Vagina (tissue), 2 donors: ENCODE results near the gene KCNF1. TPM values are rescaled to one million over a fixed set of nuclear protein-coding genes. Genes with fewer than 3 reads are reported as not detected.

Experiments
- DNase-seq, 2 donors: peaks; one replicate each; pipeline ENCODE4 v3.0.0-alpha.2; 2017; ENCODE audit errors: extremely low spot score in 2 of 2
- H3K27ac ChIP-seq: fragments of 200-600 bp; sonication (generic); one replicate; pipeline ENCODE4 v1.5.1; 2019
- H3K27me3 ChIP-seq: fragments of 200-600 bp; sonication (generic); one replicate; pipeline ENCODE4 v1.5.1; 2019
- H3K36me3 ChIP-seq, 2 donors: fragments of 200-600 bp; sonication (generic); one replicate each; pipeline ENCODE4 v1.5.1; 2017 to 2019
- H3K4me1 ChIP-seq: fragments of 200-600 bp; sonication (generic); one replicate; pipeline ENCODE4 v1.5.1; 2019
- H3K4me3 ChIP-seq, 2 donors: fragments of 200-600 bp; sonication (generic); 1 replicate in 1 of 2; 2 replicates in 1 of 2; pipeline ENCODE4 v1.5.1; 2016 to 2019
- H3K9me3 ChIP-seq: fragments of 200-600 bp; sonication (generic); one replicate; pipeline ENCODE4 v1.5.1; 2019
- CTCF ChIP-seq, 3 experiments: fragments of 450-650 bp in 2 of 3; fragments of 200-600 bp in 1 of 3; sonication (generic) in 1 of 3; IDR thresholded peaks; one replicate each; pipeline ENCODE4 v1.5.1; 2017 to 2019; ENCODE audit warnings: antibody characterized with exemption in 3 of 3, mild to moderate bottlenecking in 2 of 3, moderate library complexity in 2 of 3
- POLR2A ChIP-seq, 2 donors: fragments of 450-650 bp; IDR thresholded peaks; one replicate each; pipeline ENCODE4 v1.6.1; 2017; ENCODE audit warnings: antibody characterized with exemption in 2 of 2, mild to moderate bottlenecking in 2 of 2, moderate library complexity in 2 of 2
- POLR2AphosphoS5 ChIP-seq, 2 donors: sonication (generic); formaldehyde crosslinking; IDR thresholded peaks; one replicate each; pipeline ENCODE4 v1.9.0; 2017; ENCODE audit warnings: antibody characterized with exemption in 2 of 2, mild to moderate bottlenecking in 2 of 2, low read depth in 1 of 2; ENCODE audit not compliant: insufficient read depth in 1 of 2
- intact Hi-C: fragments of 100-400 bp; cut with DNase I; formaldehyde crosslinking; loops from one replicate; pipeline ENCODE4 v1.15.1; 2023
- total RNA-seq: library from RNA; depleted of rRNA; stranded (reverse); fragments of >200 nt; gene quantifications from one replicate; pipeline ENCODE4 v1.2.3, GENCODE V29; 2016

The KCNF1 gene
- total RNA-seq, 1 donor from 2014 or later = not detected

DNA sequence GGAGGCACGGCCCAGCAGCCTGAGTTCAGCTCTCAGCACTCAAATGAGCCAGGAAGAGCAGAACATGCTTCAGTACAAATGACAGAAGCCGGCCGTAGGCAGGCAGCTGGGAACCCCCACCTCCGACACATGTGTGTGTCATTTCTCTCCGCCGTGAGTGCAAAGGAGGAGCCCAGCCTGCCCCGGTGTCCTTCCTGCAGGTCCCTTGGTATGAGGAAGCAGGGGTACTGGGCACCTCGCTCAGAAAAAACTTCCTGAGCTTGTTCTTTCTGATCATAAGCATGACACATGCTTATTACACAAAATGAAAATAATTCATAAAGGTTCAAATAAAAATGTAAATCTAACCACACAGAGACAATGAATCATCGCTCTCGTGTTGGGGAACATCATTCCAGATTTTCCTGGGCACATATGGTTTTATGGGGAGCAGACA, 35.3 kb downstream of the KCNF1 start:
- no peak for TF ChIP-seq CTCF (IDR thresholded peaks at IDR 0.05)
- no peak for TF ChIP-seq POLR2AphosphoS5 (IDR thresholded peaks at IDR 0.05; ENCODE audit: insufficient read depth in 1 of 2, low read depth in 1 of 2)
- TF ChIP-seq POLR2A (IDR thresholded peaks at IDR 0.05) = no peak
- no peaks in the 10 kb centered on the region for H3K9me3 ChIP-seq
- no peak overlapping the region for H3K27ac ChIP-seq
- no peaks in the 10 kb centered on the region for H3K4me1 ChIP-seq
- intact Hi-C loops = no loop called here
- no peaks in the 10 kb centered on the region for H3K36me3 ChIP-seq
- no peak for DNase-seq
- H3K27me3 ChIP-seq = no peaks in the 10 kb centered on the region
- no peak overlapping the region for H3K4me3 ChIP-seq

- Histone ChIP-seq H3K4me3 (no peak overlapping the region), H3K9me3 (no peaks in the 10 kb centered on the region), H3K36me3 (no peaks in the 10 kb centered on the region), H3K27me3 (no peaks in the 10 kb centered on the region), H3K4me1 (no peaks in the 10 kb centered on the region), H3K27ac (no peak overlapping the region)
- TF ChIP-seq POLR2AphosphoS5 (IDR thresholded peaks at IDR 0.05; ENCODE audit: insufficient read depth in 1 of 2, low read depth in 1 of 2) = no peak
- no peak for TF ChIP-seq POLR2A (IDR thresholded peaks at IDR 0.05)
- no peak for TF ChIP-seq CTCF (IDR thresholded peaks at IDR 0.05)
- no peak for DNase-seq
- intact Hi-C loops = no loop called here
Measured at GRCh38 chr2:10947446-10948187, 35.9 kb downstream of the KCNF1 start.

DNA sequence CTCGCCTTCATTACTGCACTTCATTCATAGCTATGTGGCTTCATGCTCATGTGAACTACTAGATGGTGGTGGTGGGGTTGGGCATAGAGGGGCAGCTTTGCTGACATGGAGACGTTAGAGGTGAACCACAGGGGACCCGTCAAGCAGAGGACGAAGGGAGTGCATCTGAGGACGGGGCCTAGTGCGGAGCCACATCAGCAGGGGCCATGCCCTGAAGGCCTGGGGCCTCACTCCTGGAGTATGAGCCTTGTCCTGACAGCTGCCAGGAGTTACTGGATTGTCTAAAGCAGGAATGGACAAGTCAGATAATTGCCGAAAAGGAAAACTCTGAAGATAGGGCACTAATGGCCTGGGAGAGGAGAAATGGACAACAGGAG, 36.4 kb downstream of the KCNF1 start:
- Histone ChIP-seq H3K36me3 (no peaks in the 10 kb centered on the region), H3K9me3 (no peaks in the 10 kb centered on the region), H3K4me3 (no peak overlapping the region), H3K4me1 (no peaks in the 10 kb centered on the region), H3K27me3 (no peaks in the 10 kb centered on the region), H3K27ac (no peak overlapping the region)
- intact Hi-C loops = no loop called here
- TF ChIP-seq POLR2A (IDR thresholded peaks at IDR 0.05) (no peak), CTCF (IDR thresholded peaks at IDR 0.05) (no peak), POLR2AphosphoS5 (IDR thresholded peaks at IDR 0.05; ENCODE audit: insufficient read depth in 1 of 2, low read depth in 1 of 2) (no peak)
- no peak for DNase-seq

- DNase-seq = no peak
- no peaks in the 10 kb centered on the region for H3K4me1 ChIP-seq
- no peak overlapping the region for H3K27ac ChIP-seq
- no peak overlapping the region for H3K4me3 ChIP-seq
- no peaks in the 10 kb centered on the region for H3K9me3 ChIP-seq
- TF ChIP-seq POLR2AphosphoS5 (IDR thresholded peaks at IDR 0.05; ENCODE audit: insufficient read depth in 1 of 2, low read depth in 1 of 2) (no peak), CTCF (IDR thresholded peaks at IDR 0.05) (no peak), POLR2A (IDR thresholded peaks at IDR 0.05) (no peak)
- H3K36me3 ChIP-seq = no peaks in the 10 kb centered on the region
- intact Hi-C loops = no loop called here
- H3K27me3 ChIP-seq = no peaks in the 10 kb centered on the region
Measured at GRCh38 chr2:10948606-10949230, 37.0 kb downstream of the KCNF1 start.

GRCh38 chr2:10949835-10950234, 38.1 kb downstream of the KCNF1 start:
- DNase-seq = no peak
- Histone ChIP-seq H3K36me3 (no peaks in the 10 kb centered on the region), H3K9me3 (no peaks in the 10 kb centered on the region), H3K4me3 (no peak overlapping the region), H3K4me1 (no peaks in the 10 kb centered on the region), H3K27me3 (no peaks in the 10 kb centered on the region), H3K27ac (no peak overlapping the region)
- intact Hi-C loops = no loop called here
- no peak for TF ChIP-seq POLR2AphosphoS5 (IDR thresholded peaks at IDR 0.05; ENCODE audit: insufficient read depth in 1 of 2, low read depth in 1 of 2)
- TF ChIP-seq POLR2A (IDR thresholded peaks at IDR 0.05) = no peak
- TF ChIP-seq CTCF (IDR thresholded peaks at IDR 0.05) = no peak
